D341Med (cell line): Measurements from ENCODE around the gene MBD3L3.
A peak's percentile ranks its signal among the peaks of the same experiment; 100 is the strongest.
"Not testable (repeated sequence)": the region's sequence is repeated elsewhere in the genome, so short reads cannot be mapped to it uniquely, and the experiment has no call there.

Experiments used
- DNase-seq: peaks from one replicate; pipeline ENCODE4 v3.0.0; 2012; ENCODE audit warnings: low spot score

Gene MBD3L3

DNA sequence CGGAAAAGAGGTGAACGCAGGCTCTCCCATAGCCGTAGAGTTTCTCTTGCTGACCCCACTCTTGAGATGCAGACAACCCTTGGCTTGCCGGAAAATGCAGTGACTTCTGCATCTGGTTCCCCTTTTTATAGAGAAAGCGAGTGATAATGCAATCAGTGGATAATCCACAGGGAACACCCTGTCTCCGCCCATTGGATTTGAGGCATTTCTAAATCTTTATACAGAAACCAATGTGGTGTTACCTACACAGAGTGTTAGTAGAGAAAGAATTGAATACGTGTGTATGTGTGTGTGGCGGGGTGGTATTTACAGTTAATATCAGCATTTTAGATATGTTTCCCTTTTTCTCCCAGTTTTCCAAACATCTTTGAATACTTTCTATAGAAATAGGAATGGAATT, at the start of gene MBD3L3:
MBD3L3 (minus strand) TSS at position 101 of the 400 bp plus-strand sequence; CDS start at position 30, 71 bp downstream.
- not testable (repeated sequence) for DNase-seq

DNA sequence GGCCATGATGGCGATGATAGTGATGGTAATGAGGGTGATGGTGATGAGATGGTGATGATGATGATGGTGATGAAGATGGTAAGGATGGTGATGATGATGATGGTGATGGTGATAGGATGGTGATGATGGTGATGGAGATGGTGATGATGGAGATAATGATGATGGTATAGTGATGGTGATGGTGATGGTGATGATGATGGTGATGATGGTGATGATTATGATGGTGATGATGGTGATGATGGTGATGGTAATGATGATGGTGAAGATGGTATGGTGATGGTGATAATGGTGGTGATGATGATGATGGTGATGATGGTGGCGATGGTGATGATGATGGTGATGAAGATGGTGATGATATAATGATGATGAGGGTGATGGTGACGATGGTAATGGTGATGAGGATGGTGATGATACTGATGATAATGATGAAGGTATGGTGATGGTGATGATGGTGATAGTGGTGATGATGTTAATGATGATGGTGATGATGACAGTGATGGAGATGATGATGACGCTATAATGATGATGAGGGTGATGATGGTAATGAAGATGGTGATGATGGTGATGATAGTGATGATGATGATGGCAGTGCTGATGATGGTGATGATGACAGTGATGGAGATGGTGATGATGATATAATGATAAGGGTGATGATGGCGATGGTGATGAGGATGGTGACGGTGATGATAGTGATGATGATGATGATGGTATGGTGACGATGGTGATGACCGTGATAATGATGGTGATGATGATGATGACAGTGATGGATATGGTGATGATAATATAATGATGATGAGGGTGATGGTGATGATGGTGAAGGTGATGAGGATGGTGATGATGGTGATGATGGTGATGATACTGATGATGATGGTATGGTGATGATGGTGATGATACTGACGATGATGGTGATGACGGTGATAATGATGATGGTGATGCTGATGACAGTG, 48.5 kb upstream of the MBD3L3 start:
- no peak for DNase-seq

DNA sequence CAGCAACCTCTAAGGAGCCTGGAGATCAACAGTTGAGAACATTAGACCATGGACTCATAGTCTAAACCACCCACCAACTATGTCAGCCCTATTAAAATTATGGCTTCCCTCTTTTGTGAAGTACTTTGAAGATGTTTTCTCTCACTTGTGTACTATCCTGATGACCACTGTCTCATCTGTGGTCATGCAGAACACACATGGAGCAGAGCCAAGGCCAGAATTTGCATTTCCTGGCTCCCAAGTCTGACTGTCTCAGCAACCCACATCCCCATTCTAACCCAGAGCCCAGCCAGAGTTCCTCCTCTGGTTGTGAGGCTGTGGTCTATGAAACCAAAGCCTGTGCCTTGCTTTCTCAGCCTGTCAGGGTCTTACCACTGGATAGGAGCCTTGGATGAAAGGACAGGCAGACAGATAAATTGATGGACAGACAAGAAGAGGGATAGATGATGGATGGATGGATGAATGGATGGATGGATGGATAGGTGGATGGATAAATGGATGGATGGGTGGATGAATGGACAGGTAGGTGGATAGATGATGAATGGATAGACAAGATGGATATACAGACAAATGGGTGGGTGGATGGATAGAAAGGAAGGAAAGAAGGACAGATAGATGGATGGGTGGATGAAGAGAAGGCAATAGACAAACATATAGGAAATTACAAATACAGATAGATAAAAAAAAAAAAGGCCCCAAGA, 46.4 kb upstream of the MBD3L3 start:
- no peak for DNase-seq

DNA sequence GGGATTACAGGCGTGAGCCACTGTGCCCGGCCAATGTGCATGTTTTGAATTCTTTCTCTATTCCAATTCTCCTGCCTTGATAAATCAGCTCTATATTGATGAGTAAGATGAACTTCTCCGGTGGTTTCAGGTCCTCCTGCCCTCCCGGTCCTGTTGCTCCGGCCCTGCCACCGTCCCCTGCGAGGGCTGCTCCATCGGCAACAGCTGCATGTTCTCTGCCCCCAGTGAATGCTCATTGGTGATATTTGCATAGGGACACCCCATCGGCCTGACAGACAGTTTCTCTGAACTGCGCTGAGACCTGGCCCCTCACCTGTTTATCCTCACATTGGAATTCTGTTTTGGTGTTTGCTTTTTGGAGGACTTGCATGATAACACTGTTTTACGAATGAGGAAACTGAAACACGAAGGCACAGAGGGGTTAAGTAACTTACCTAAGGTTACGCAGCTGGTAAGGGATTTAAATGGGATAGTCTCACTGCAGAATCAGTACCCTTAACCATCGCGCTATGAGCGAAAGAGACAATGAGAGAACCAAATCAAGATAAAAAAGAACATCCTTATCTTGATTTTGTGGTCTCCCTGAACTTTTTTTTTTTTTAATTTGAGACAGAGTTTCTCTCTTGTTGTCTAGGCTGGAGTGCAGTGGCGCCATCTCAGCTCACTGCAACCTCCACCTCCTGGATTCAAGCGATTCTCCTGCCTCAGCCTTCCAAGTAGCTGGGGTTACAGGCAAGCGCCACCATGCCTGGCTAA, 43.2 kb upstream of the MBD3L3 start:
- no peak for DNase-seq

DNA sequence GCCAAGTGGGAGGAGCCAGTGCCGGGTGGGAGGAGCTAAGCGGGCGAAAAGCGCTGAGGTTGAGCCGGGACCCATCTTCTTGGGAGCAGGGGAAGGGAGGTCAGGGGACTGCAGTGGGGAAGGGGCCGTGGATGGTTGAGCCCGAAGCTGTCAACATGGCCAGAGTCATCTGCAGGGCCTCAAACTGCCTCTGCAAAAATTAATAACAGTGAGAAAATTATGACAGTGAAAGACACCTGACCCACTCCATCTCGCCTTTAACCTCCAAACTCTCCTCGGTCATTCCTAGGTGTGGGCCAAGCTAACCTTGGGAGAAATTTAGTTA, 41.1 kb upstream of the MBD3L3 start:
- DNase-seq: no peak

GRCh38 chr19:7098701-7099596, 40.5 kb upstream of the MBD3L3 start:
- peak; percentile 92 for DNase-seq

- no peak for DNase-seq
These were observed 39.6 kb upstream of the MBD3L3 start for GRCh38 chr19:7098096-7098495.

- DNase-seq: no peak
These were observed 30.5 kb upstream of the MBD3L3 start for GRCh38 chr19:7088999-7089398.

GRCh38 chr19:7083076-7083956, 24.8 kb upstream of the MBD3L3 start:
- DNase-seq: no peak

- no peak for DNase-seq
These were observed 19.5 kb upstream of the MBD3L3 start for GRCh38 chr19:7078008-7078407.

DNA sequence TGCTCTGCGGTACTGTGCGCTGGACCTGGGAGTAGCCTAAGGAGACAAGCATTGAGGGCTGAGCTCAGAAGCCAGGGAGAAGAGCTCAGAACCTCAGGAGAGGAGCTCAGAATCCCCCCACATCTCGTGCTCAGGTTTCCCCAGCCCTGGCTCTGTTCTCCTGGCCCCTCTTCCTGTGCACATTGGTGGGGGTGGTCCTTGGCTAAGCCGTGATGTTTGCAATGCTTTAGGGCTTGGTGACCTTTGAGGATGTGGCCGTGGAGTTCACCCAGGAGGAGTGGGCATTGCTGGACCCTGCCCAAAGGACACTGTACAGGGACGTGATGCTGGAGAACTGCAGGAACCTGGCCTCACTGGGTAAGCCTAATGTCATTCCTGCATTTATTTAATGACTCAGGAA, 17.7 kb upstream of the MBD3L3 start:
- no peak for DNase-seq

GRCh38 chr19:7074705-7075282, 16.3 kb upstream of the MBD3L3 start:
- no peak for DNase-seq

DNA sequence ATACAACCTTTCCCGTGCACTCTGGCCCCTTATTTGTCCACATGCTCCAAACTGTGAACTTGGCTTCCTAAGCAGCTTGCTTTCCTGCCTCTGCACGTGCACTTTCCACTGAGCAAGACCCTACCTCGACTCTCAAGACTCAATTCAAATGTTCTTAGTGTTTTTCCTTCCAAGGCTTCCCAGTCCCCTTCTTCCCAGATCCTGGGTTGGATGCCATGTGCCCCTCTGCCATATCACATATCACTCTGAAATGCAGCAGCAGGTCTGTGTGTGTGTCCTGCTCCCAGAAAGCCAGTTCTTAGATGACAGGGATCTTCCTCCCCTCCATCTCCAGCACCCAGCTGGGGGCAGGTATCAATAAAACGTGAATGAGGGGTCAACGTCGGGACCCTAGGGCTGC, 14.1 kb upstream of the MBD3L3 start:
- no peak for DNase-seq

DNA sequence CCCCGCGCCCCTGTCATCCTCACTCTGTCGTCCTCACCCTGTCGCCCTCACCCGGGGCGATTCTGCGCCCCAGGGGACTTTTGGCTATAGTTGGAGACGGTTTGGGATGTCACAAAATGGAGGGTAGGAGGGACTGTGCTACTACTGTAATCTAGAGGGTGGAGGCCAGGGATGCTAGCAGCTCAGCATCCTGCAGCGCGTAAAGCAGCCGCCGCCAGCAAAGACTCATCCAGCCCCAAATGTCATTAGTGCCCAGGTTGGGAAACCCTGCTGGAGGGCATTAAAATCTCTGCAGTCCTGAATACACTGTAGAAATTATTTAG, 11.4 kb upstream of the MBD3L3 start:
- no peak for DNase-seq

DNA sequence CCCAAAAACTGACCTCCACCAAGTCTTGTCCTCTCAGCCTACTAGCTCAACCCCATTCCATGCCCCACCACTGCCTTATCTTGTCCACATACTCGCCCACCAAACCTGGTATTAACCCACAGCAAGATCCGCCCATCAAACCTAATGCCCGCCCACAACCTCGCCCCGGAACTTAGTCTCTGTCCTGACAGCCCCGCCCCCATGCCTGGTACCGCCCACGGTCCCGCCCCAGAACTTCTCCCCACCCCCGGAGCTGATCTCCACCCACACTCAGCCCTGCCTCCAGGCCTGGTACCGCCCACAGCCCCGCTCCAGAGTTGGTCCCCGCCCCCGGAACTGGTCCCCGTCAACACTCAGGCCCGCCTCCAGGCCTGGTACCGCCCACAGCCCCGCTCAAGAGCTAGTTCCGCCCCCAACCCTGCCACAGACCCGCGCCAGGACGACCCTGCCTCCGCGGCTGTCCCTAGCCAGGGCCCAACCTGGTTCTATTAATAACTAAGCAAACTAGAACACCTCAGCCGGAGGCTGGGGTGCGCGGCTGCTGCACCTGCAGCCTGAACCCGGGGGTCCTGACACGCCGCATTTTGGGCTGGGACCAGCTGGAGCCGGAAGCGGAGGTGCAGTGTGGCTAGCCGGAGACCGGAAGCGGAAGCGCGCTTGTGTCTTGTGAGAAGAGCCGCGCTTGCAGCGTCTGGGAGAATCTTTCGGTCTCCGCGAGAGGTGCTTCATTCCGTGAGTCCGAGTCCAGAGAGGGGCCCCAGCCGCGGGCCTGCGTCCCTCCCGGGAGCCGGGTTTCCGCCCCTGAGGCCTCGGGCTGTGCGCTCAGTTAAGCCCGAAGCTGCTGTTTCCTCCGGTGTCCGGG, 10.8 kb upstream of the MBD3L3 start, which contains the start of gene ZNF557:
ZNF557 (plus strand) TSS at position 662 of the 862 bp plus-strand sequence. CDS start 5,372 bp downstream, outside the sequence.
- DNase-seq: peak; percentile 96

- DNase-seq: no peak
These were observed 10.1 kb upstream of the MBD3L3 start for GRCh38 chr19:7068599-7068998.

DNA sequence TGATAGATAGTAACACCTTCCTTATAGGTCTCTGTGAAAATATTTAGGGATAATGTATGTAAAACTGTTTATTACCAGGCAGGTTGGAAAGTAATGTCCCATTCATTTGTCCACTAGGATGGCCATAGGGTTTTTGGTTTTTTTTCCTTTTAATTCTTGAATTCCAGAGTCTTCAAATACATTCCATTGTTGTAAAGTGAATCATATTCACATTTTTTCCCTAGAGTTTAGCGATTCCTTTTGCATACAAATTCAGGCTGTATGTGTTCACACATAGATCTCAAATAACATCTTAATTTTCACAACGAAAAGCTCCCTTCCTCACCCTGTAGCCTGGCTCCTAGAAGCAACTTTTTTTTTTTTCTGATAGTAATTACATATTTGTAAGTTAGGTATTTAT, 9.2 kb upstream of the MBD3L3 start:
- DNase-seq: no peak

- not testable (repeated sequence) for DNase-seq
These were observed 8.6 kb upstream of the MBD3L3 start for GRCh38 chr19:7067122-7067521.

- no peak for DNase-seq
These were observed 5.4 kb upstream of the MBD3L3 start for GRCh38 chr19:7063764-7064418.
